SK-N-SH (cell line): ENCODE data around the gene OCEL1. TPM values are rescaled to one million over a fixed set of nuclear protein-coding genes. Genes with fewer than 3 reads are reported as not detected.
A peak's percentile ranks its signal among the peaks of the same experiment; 100 is the strongest.

ENCODE experiments used
- CTCF ChIA-PET: fragments of 300-600, 350-600 bp; formaldehyde crosslinking; extraction: SDS; loops from one replicate; lab custom pipeline; 2021; lab: Yijun Ruan, JAX
- POLR2A ChIA-PET: fragments of 350-600 bp; sonication (Branson Sonifier 250); formaldehyde crosslinking; extraction: SDS; loops from one replicate; lab custom pipeline; 2020; ENCODE audit warnings: antibody characterized with exemption, inconsistent platforms; lab: Yijun Ruan, JAX
- DNase-seq: peaks from one replicate; pipeline ENCODE4 v3.0.0; 2012
- H2AFZ ChIP-seq: fragments of 200-600 bp; sonication (generic); 2 replicates; pipeline ENCODE4 v1.8.1; 2016; ENCODE audit warnings: antibody characterized with exemption, mild to moderate bottlenecking, low read depth
- H3F3A ChIP-seq: fragments of 200-600 bp; sonication (generic); replicated peaks from 2 replicates; pipeline ENCODE3; 2016; ENCODE audit warnings: antibody characterized with exemption, mild to moderate bottlenecking; ENCODE audit not compliant: insufficient read depth
- H3K27ac ChIP-seq, 2 experiments: fragments of 200-500 bp in 1 of 2; fragments of 200-600 bp in 1 of 2; sonication (Bioruptor generic) in 1 of 2; sonication (generic), shearing (Covaris generic) in 1 of 2; 2 replicates each; pipeline versions ENCODE4 v1.5.1 to v1.6.1; 2014 to 2016; ENCODE audit warnings: low read depth in 2 of 2, inconsistent platforms in 1 of 2, low read length in 1 of 2, mild to moderate bottlenecking in 1 of 2, mixed read lengths in 1 of 2
- H3K27me3 ChIP-seq: fragments of 200-600 bp; sonication (generic), shearing (Covaris generic); 2 replicates; pipeline ENCODE4 v1.6.1; 2016; ENCODE audit warnings: mixed run types; ENCODE audit not compliant: insufficient read depth
- H3K36me3 ChIP-seq, 2 experiments: fragments of 200-500 bp in 1 of 2; fragments of 200-600 bp in 1 of 2; sonication (Bioruptor generic) in 1 of 2; sonication (generic) in 1 of 2; replicated peaks in 1 of 2; 2 replicates each; pipeline versions ENCODE3 to v1.5.1; 2014 to 2016; ENCODE audit warnings: low read length in 1 of 2, mild to moderate bottlenecking in 1 of 2; ENCODE audit not compliant: insufficient read depth in 2 of 2, control insufficient read depth in 1 of 2
- H3K4me1 ChIP-seq, 2 experiments: fragments of 200-500 bp in 1 of 2; fragments of 200-600 bp in 1 of 2; sonication (Bioruptor generic) in 1 of 2; sonication (generic), shearing (Covaris generic) in 1 of 2; 2 replicates each; pipeline versions ENCODE4 v1.5.1 to v1.6.1; 2014 to 2016; ENCODE audit warnings: low read depth in 1 of 2, low read length in 1 of 2, mixed run types in 1 of 2; ENCODE audit not compliant: insufficient read depth in 2 of 2, control insufficient read depth in 1 of 2
- H3K4me2 ChIP-seq: fragments of 200-600 bp; sonication (generic), shearing (Covaris generic); 2 replicates; pipeline ENCODE4 v1.6.1; 2017; ENCODE audit warnings: mixed run types
- H3K4me3 ChIP-seq, 2 experiments: fragments of 200-500 bp in 1 of 2; fragments of 200-600 bp in 1 of 2; sonication (Bioruptor generic) in 1 of 2; sonication (generic), shearing (Covaris generic) in 1 of 2; 2 replicates each; pipeline versions ENCODE4 v1.5.1 to v1.8.1; 2014 to 2016; ENCODE audit warnings: low read depth in 2 of 2, inconsistent platforms in 1 of 2, low read length in 1 of 2, mild to moderate bottlenecking in 1 of 2, mixed read lengths in 1 of 2, moderate library complexity in 1 of 2
- H3K79me2 ChIP-seq: fragments of 200-600 bp; sonication (generic); 2 replicates; pipeline ENCODE4 v1.8.1; 2017; ENCODE audit warnings: mild to moderate bottlenecking; ENCODE audit not compliant: insufficient read depth
- H3K9ac ChIP-seq: fragments of 200-600 bp; sonication (generic); 2 replicates; pipeline ENCODE4 v1.6.1; 2017; ENCODE audit warnings: mixed run types
- H3K9me2 ChIP-seq: fragments of 200-600 bp; sonication (generic); 2 replicates; pipeline ENCODE4 v1.6.1; 2017; ENCODE audit warnings: mixed run types
- H3K9me3 ChIP-seq: fragments of 200-600 bp; sonication (generic); 2 replicates; pipeline ENCODE4 v1.6.1; 2017; ENCODE audit warnings: mixed run types, mild to moderate bottlenecking, moderate library complexity
- H4K20me1 ChIP-seq: fragments of 200-600 bp; sonication (generic); 2 replicates; pipeline ENCODE4 v1.6.1; 2017; ENCODE audit warnings: mild to moderate bottlenecking, mixed run types; ENCODE audit not compliant: insufficient read depth
- EP300 ChIP-seq, 2 experiments: IDR thresholded peaks; 2 replicates each; pipeline versions ENCODE4 v1.4.0 to v1.6.1; 2012; ENCODE audit warnings: borderline replicate concordance in 1 of 2, low read depth in 1 of 2, low read length in 1 of 2
- EZH2phosphoT487 ChIP-seq: fragments of 200-600 bp; sonication (generic); IDR thresholded peaks from 2 replicates; pipeline ENCODE4 v1.6.1; 2017; ENCODE audit warnings: low read depth, mixed run types, mild to moderate bottlenecking, antibody characterized with exemption, moderate library complexity, borderline replicate concordance
- FOSL2 ChIP-seq: IDR thresholded peaks from 2 replicates; pipeline ENCODE4 v1.4.0; 2012; ENCODE audit warnings: low read depth, mild to moderate bottlenecking, moderate library complexity, borderline replicate concordance
- FOXM1 ChIP-seq: IDR thresholded peaks from 2 replicates; pipeline ENCODE4 v1.4.0; 2012; ENCODE audit warnings: low read depth, mild to moderate bottlenecking
- GATA2 ChIP-seq: sonication (generic); formaldehyde crosslinking; IDR thresholded peaks from 2 replicates; pipeline ENCODE4 v1.5.0; 2020; ENCODE audit warnings: mild to moderate bottlenecking, missing genetic modification reagents
- MXI1 ChIP-seq: IDR thresholded peaks from 2 replicates; pipeline ENCODE4 v1.6.1; 2012; ENCODE audit warnings: mild to moderate bottlenecking, low read depth, low read length, improper control_type of control experiment
- NFIC ChIP-seq: IDR thresholded peaks from 2 replicates; pipeline ENCODE4 v1.4.0; 2012; ENCODE audit warnings: borderline replicate concordance
- NRF1 ChIP-seq: IDR thresholded peaks from 2 replicates; pipeline ENCODE4 v1.6.1; 2012; ENCODE audit warnings: low read depth, mild to moderate bottlenecking, low read length
- RCOR1 ChIP-seq: fragments of 150-350 bp; IDR thresholded peaks from 2 replicates; pipeline ENCODE4 v1.6.1; 2017; ENCODE audit warnings: antibody characterized with exemption, low read length
- RFX5 ChIP-seq: IDR thresholded peaks from 2 replicates; pipeline ENCODE4 v1.6.1; 2012; ENCODE audit warnings: mild to moderate bottlenecking, improper control_type of control experiment, low read length
- RXRA ChIP-seq: IDR thresholded peaks from 2 replicates; pipeline ENCODE4 v1.4.0; 2012; ENCODE audit warnings: low read depth, mild to moderate bottlenecking, borderline replicate concordance
- SIN3A ChIP-seq: IDR thresholded peaks from 2 replicates; pipeline ENCODE4 v1.6.1; 2012; ENCODE audit warnings: low read depth, mild to moderate bottlenecking, low read length, moderate library complexity, borderline replicate concordance
- TAF1 ChIP-seq: IDR thresholded peaks from 2 replicates; pipeline ENCODE4 v1.6.1; 2012; ENCODE audit warnings: low read depth, mild to moderate bottlenecking, low read length, moderate library complexity, borderline replicate concordance
- TEAD4 ChIP-seq: IDR thresholded peaks from 2 replicates; pipeline ENCODE4 v1.4.0; 2012; ENCODE audit warnings: mild to moderate bottlenecking, borderline replicate concordance; ENCODE audit not compliant: insufficient read depth
- WGBS: methylation state at CpG from one replicate; pipeline ENCODE4 v1.1.6; 2017; ENCODE audit warnings: low lambda C conversion rate; 5-methylcytosine and 5-hydroxymethylcytosine counted together
- polyA plus RNA-seq, 3 experiments: library from polyadenylated mRNA; depleted of rRNA; stranded (reverse); fragments of >200 nt; gene quantifications; 2 replicates each; pipeline ENCODE4 v1.2.3, GENCODE V29; 2012
- TF ChIP-seq, protein P1 (sequence below): IDR thresholded peaks from 2 replicates; pipeline ENCODE4 v1.6.1; 2012; ENCODE audit warnings: mild to moderate bottlenecking, low read depth, low read length, moderate library complexity
- TF ChIP-seq, protein P2 (sequence below): fragments of 150-350 bp; IDR thresholded peaks from 2 replicates; pipeline ENCODE4 v1.6.1; 2017; ENCODE audit warnings: antibody characterized with exemption, low read length, low read depth, borderline replicate concordance
- TF ChIP-seq, protein P3 (sequence below): IDR thresholded peaks from 2 replicates; pipeline ENCODE4; 2012
- TF ChIP-seq, protein P4 (sequence below): IDR thresholded peaks from 2 replicates; pipeline ENCODE4 v1.4.0; 2012; ENCODE audit warnings: low read depth

OCEL1 gene
- polyA plus RNA-seq, 1 of the 3 experiments (the other 2 are of a cell fraction): 9.8 TPM

DNA sequence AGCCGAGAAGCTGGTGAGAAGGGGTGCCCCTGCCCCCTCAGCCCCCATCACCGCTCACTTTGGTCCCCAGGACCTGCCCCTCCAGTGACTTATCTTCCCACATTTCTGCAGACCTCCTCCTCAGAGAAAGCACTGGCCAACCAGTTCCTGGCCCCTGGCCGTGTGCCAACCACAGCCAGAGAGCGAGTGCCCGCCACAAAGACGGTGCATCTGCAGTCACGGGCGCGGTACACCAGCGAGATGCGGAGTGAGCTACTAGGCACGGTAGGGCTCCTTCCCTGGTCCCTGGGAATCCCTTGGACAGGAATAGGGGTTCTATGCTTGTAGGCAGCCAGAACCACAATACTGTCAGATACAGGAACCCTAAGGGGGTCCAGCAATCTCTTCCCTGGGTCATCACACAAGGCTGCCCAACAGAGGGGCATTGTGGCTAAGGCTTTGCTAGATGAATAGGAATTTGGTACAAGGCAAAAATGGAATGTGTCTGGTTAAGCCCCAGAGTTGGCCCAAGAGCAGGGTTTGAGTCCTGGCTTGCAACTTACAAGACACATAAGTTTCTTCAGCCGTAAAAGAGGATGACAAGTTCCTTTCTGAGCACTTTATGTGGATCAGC, 9.9 kb upstream of the OCEL1 start:
- no peaks in the 10 kb centered on the region for H3K27me3 ChIP-seq
- TF ChIP-seq NFIC (peak; percentile 65), MXI1 (peak; percentile 6; the same call in 1 of the 2 replicates), GATA2 (CRISPR knock-in tag) (no peak)
- H3K9ac ChIP-seq: peak overlapping the region; percentile 79
- H3F3A ChIP-seq: peaks cover 14% of the 10 kb centered on the region
- peak; percentile 66 for DNase-seq
- H3K36me3 ChIP-seq: peaks cover 17 to 18% of the 10 kb centered on the region in 2 experiments
- no peaks in the 10 kb centered on the region for H4K20me1 ChIP-seq
- ChIA-PET POLR2A (interaction anchor here (0.6 to 2.9 kb wide), 11 partner anchors 8 to 169 kb away, joined by 3 to 33 read pairs (median 5); partner anchors contain the start of genes ANKLE1, BABAM1 and OCEL1), CTCF (interaction anchor here (1.4 to 2.6 kb wide), 5 partner anchors 10 to 66 kb away, joined by 4 to 21 read pairs (median 8); partner anchors contain the start of genes ANKLE1 and OCEL1)
- H3K4me1 ChIP-seq: peaks cover 5 to 14% of the 10 kb centered on the region in 2 experiments
- 31% methylated on average over 10 of the region's 13 CpGs for WGBS
- H3K27ac ChIP-seq: peak overlapping the region; percentile 80 to 89; a peak in 3 of 4 replicates
- H3K9me2 ChIP-seq: no peaks in the 10 kb centered on the region
- H3K4me3 ChIP-seq: peak overlapping the region; percentile 71 to 73
- peak overlapping the region; percentile 84 for H3K4me2 ChIP-seq
- H3K79me2 ChIP-seq: peaks cover 10% of the 10 kb centered on the region; the same call in 1 of the 2 replicates
- H2AFZ ChIP-seq: no peak overlapping the region; the same call in 1 of the 2 replicates
- H3K9me3 ChIP-seq: no peaks in the 10 kb centered on the region

DNA sequence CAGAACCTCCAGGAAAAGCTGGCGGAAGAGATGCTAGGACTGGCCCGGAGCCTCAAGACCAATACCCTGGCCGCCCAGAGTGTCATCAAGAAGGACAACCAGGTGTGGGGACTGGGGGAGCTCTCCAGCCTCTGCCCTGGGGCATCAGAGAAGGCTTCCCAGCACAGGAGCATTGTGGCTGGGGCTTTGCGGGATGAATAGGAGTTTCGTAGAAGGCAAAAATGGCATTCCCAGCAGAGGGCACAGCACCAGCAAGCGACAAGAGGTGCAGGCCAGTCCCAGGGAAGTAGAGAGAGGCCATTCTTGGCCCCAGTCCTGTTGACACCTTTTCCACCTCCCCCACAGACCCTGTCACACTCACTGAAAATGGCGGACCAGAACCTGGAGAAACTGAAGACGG, 6.7 kb upstream of the OCEL1 start:
- H3K4me3 ChIP-seq: no peak overlapping the region
- H3K4me1 ChIP-seq: peaks cover 5 to 13% of the 10 kb centered on the region in 2 experiments
- no peaks in the 10 kb centered on the region for H3K27me3 ChIP-seq
- ChIA-PET CTCF (no interaction called here), POLR2A (no interaction called here)
- peaks cover 14% of the 10 kb centered on the region for H3F3A ChIP-seq
- DNase-seq: no peak
- no peak overlapping the region for H3K4me2 ChIP-seq
- no peaks in the 10 kb centered on the region for H3K9me2 ChIP-seq
- 98% methylated on average over 5 of the region's 8 CpGs for WGBS
- TF ChIP-seq, protein P1, sequence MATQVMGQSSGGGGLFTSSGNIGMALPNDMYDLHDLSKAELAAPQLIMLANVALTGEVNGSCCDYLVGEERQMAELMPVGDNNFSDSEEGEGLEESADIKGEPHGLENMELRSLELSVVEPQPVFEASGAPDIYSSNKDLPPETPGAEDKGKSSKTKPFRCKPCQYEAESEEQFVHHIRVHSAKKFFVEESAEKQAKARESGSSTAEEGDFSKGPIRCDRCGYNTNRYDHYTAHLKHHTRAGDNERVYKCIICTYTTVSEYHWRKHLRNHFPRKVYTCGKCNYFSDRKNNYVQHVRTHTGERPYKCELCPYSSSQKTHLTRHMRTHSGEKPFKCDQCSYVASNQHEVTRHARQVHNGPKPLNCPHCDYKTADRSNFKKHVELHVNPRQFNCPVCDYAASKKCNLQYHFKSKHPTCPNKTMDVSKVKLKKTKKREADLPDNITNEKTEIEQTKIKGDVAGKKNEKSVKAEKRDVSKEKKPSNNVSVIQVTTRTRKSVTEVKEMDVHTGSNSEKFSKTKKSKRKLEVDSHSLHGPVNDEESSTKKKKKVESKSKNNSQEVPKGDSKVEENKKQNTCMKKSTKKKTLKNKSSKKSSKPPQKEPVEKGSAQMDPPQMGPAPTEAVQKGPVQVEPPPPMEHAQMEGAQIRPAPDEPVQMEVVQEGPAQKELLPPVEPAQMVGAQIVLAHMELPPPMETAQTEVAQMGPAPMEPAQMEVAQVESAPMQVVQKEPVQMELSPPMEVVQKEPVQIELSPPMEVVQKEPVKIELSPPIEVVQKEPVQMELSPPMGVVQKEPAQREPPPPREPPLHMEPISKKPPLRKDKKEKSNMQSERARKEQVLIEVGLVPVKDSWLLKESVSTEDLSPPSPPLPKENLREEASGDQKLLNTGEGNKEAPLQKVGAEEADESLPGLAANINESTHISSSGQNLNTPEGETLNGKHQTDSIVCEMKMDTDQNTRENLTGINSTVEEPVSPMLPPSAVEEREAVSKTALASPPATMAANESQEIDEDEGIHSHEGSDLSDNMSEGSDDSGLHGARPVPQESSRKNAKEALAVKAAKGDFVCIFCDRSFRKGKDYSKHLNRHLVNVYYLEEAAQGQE: no peak
- TF ChIP-seq TAF1: no peak
- TF ChIP-seq TEAD4: no peak
- no peak for TF ChIP-seq EP300 (IDR thresholded peaks at IDR 0.05; ENCODE audit: borderline replicate concordance in 1 of 2, low read depth in 1 of 2, low read length in 1 of 2)
- TF ChIP-seq, protein P2, sequence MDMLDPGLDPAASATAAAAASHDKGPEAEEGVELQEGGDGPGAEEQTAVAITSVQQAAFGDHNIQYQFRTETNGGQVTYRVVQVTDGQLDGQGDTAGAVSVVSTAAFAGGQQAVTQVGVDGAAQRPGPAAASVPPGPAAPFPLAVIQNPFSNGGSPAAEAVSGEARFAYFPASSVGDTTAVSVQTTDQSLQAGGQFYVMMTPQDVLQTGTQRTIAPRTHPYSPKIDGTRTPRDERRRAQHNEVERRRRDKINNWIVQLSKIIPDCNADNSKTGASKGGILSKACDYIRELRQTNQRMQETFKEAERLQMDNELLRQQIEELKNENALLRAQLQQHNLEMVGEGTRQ: no peak
- no peak for TF ChIP-seq NRF1
- no peak for TF ChIP-seq RCOR1
- no peak for TF ChIP-seq EZH2phosphoT487
- no peak for TF ChIP-seq MXI1
- TF ChIP-seq, protein P3, sequence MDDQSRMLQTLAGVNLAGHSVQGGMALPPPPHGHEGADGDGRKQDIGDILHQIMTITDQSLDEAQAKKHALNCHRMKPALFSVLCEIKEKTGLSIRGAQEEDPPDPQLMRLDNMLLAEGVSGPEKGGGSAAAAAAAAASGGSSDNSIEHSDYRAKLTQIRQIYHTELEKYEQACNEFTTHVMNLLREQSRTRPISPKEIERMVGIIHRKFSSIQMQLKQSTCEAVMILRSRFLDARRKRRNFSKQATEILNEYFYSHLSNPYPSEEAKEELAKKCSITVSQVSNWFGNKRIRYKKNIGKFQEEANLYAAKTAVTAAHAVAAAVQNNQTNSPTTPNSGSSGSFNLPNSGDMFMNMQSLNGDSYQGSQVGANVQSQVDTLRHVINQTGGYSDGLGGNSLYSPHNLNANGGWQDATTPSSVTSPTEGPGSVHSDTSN: no peak
- no peak for TF ChIP-seq SIN3A
- TF ChIP-seq FOSL2: no peak
- no peak for TF ChIP-seq FOXM1
- no peak for TF ChIP-seq NFIC
- TF ChIP-seq RFX5: no peak
- TF ChIP-seq RXRA: no peak
- TF ChIP-seq, protein P4, sequence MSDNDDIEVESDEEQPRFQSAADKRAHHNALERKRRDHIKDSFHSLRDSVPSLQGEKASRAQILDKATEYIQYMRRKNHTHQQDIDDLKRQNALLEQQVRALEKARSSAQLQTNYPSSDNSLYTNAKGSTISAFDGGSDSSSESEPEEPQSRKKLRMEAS: no peak
- no peak overlapping the region for H3K27ac ChIP-seq
- H3K79me2 ChIP-seq: peaks cover 10% of the 10 kb centered on the region; the same call in 1 of the 2 replicates
- peaks cover 6 to 15% of the 10 kb centered on the region in 2 experiments for H3K36me3 ChIP-seq
- no peak overlapping the region for H2AFZ ChIP-seq
- no peak overlapping the region for H3K9ac ChIP-seq
- no peaks in the 10 kb centered on the region for H4K20me1 ChIP-seq
- H3K9me3 ChIP-seq: no peaks in the 10 kb centered on the region
